ES-I3 (cell line): ENCODE measurements around the gene TTLL4.
"Not testable (repeated sequence)": the region's sequence is repeated elsewhere in the genome, so short reads cannot be mapped to it uniquely, and the experiment has no call there.

Source experiments
- H3K36me3 ChIP-seq: 2 replicates; pipeline ENCODE4 v1.6.1; 2013; ENCODE audit warnings: mild to moderate bottlenecking, low read length, control low read depth, moderate library complexity; ENCODE audit not compliant: insufficient read depth
- H3K4me1 ChIP-seq: 2 replicates; pipeline ENCODE4 v1.6.1; 2013; ENCODE audit warnings: mild to moderate bottlenecking, control low read depth, low read length; ENCODE audit not compliant: insufficient read depth
- H3K9ac ChIP-seq: 2 replicates; pipeline ENCODE4 v1.6.1; 2013; ENCODE audit warnings: low read depth, mild to moderate bottlenecking, low read length, moderate library complexity
- H3K9me3 ChIP-seq: 2 replicates; pipeline ENCODE4 v1.6.1; 2013; ENCODE audit warnings: mild to moderate bottlenecking, low read length, moderate library complexity; ENCODE audit not compliant: control insufficient read depth, insufficient read depth

The TTLL4 gene

DNA sequence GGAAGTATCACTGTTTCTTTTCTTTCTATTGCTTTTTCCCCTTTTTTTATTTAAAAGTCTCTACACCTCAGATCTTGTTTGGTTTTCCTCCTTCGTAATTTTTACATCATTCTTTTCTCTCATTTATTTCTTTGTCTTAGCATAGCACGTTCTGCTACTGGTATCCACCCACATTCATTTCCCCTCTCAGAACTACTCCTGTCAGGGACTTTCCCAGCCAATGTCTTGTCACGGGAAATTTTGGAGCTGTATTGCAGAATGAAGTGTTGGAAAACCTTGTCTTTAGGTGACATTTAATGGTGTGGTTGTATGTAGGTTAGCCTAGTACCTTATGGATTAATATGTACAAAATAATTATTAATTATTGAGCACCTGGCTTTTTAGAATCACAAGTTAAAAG is 34.0 kb downstream of the TTLL4 start:
- no peaks in the 10 kb centered on the region for H3K4me1 ChIP-seq
- H3K9me3 ChIP-seq, result no peaks in the 10 kb centered on the region
- H3K9ac ChIP-seq, result no peak overlapping the region
- H3K36me3 ChIP-seq, result peaks cover 24% of the 10 kb centered on the region; the same call in 1 of the 2 replicates

DNA sequence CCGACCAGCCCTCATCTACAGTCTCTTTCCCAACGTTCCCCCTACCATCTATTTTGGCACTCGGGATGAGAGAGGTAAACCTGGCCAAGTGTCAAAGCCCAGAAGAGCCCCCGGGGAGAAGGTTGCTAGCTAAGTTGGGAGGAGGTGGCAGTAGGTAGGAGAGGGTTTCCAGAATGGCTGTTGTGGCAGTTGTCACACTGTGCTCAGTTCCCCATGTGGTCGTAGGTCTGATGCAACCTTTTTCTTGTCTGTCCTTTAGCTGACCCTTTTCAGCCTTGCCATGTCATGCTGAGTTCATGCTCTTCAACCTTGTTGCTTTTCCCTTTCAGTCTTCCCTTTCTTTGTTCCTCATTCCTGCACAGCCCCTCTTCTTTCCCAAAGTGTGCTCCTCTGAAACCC is 34.5 kb downstream of the TTLL4 start:
- Histone ChIP-seq H3K9me3 (no peaks in the 10 kb centered on the region), H3K4me1 (no peaks in the 10 kb centered on the region), H3K9ac (no peak overlapping the region), H3K36me3 (peaks cover 27% of the 10 kb centered on the region)

DNA sequence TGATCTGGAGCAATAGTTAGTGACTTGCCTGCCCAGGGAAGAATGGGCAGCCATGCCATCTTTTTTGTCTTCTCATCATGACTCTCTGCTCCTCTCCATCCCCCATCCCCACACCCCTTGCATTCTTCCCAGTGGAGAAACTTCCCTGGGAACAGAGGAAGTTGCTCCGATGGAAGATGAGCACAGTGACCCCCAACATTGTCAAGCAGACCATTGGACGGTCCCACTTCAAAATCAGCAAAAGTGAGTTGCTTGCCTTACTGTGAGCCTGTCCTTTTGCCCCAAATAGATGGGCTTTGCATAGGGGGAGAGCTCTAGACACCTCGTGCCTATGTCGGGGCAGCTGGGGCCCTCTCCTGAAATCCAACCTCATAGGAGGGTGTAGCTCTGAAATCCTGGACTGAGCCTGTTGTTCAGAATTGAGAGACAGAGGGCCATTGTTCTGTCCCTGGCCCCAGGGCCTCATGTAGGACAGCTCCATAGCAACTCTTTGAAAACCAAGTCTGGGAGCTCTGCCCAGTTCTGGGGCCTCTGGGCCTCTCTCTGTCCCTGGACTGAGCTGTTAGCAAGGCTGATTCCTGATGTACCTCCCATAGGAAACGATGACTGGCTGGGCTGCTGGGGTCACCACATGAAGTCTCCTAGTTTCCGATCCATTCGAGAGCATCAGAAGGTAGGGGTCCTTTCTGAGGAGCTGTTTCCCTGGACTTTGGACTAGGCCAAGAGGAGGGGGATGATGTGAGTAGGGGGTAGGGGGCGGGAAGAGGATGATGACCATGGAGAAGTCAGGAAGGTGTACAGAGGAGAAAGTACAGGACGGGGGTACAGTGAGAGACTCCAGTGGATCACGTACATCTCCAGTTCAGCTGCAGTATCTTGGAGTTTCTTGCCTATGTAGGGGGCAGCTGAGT is 35.2 kb downstream of the TTLL4 start:
- Histone ChIP-seq H3K4me1 (no peaks in the 10 kb centered on the region), H3K9me3 (no peaks in the 10 kb centered on the region), H3K9ac (no peak overlapping the region), H3K36me3 (peaks cover 27% of the 10 kb centered on the region)

DNA sequence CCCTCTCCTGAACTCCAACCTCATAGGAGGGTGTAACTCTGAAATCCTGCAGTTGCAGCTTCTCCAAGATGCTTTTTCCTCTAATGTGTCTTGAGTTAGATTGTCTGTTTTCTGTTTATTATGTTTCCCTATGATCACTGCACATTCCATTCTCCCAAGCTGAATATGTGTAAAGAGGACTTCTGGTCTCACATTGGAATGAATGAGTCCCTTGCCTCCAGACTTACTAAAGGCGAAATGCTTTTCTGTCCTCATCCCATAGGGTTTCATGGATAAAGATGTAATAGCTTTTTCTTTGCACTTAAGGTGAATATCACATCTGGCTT is 35.8 kb downstream of the TTLL4 start:
- Histone ChIP-seq H3K36me3 (peaks cover 24% of the 10 kb centered on the region), H3K9me3 (no peaks in the 10 kb centered on the region), H3K9ac (no peak overlapping the region), H3K4me1 (no peaks in the 10 kb centered on the region)

DNA sequence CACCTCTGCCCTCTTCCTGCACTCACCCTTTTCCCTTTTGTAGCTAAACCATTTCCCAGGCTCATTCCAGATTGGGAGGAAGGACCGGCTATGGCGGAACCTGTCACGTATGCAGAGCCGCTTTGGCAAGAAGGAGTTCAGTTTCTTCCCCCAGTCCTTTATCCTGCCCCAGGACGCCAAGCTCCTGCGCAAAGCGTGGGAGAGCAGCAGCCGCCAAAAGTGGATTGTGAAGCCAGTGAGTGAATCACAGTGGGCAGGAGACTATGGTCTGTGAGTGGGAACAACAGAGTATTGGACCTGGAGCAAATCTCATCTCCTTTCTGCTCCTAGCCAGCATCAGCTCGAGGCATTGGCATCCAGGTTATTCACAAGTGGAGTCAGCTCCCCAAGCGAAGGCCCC is 36.3 kb downstream of the TTLL4 start:
- no peaks in the 10 kb centered on the region for H3K4me1 ChIP-seq
- H3K9ac ChIP-seq, result no peak overlapping the region
- peaks cover 21% of the 10 kb centered on the region for H3K36me3 ChIP-seq
- H3K9me3 ChIP-seq, result no peaks in the 10 kb centered on the region

DNA sequence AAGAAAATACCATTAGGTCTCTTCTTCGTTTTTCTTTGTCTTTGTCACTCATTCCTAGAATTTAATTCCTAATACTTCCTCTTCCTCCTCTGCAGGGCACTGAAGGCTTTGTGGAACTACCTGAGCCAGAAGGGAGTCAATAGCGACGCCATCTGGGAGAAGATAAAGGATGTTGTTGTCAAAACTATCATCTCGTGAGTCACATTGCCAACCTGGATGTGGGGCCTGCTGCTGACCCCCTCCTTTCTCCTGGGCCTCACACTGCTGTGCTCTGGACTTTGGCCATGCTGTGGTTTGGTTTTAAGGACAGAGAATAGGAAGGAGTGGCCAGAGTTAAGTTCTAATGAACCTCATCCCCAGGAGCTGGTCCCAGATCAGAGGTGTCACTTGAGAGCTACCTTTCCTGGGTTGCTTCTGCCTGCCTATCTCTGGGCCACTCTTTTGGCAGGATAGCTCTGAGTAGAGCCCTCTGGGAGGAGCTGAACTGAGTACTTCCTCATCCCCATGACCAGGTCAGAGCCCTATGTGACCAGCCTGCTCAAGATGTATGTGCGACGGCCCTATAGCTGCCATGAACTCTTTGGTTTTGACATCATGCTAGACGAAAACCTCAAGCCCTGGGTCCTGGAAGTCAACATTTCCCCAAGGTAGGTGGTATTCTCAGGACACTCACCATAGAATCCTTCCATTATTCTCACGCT is 38.3 kb downstream of the TTLL4 start:
- H3K9me3 ChIP-seq, result no peaks in the 10 kb centered on the region
- no peak overlapping the region for H3K9ac ChIP-seq
- peaks cover 34% of the 10 kb centered on the region for H3K36me3 ChIP-seq
- no peaks in the 10 kb centered on the region for H3K4me1 ChIP-seq

DNA sequence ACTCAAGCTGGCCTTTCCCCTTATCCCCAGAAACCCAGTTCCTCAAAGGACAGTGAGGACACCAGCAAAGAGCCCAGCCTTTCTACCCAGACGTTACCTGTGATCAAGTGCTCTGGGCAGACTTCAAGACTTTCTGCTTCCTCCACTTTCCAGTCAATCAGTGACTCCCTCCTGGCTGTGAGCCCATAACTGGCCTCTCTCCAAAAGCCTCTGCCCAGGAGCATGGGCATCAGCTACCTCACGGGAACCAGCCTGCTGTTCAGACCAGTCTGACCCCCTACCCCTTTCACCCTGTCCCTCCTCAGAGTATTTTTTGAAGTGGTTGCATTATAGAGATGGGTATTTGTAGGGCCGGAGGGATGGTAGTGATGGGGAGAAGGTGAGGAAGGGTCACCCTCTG is 43.6 kb downstream of the TTLL4 start:
- Histone ChIP-seq H3K9me3 (no peaks in the 10 kb centered on the region), H3K36me3 (peaks cover 29% of the 10 kb centered on the region)

DNA sequence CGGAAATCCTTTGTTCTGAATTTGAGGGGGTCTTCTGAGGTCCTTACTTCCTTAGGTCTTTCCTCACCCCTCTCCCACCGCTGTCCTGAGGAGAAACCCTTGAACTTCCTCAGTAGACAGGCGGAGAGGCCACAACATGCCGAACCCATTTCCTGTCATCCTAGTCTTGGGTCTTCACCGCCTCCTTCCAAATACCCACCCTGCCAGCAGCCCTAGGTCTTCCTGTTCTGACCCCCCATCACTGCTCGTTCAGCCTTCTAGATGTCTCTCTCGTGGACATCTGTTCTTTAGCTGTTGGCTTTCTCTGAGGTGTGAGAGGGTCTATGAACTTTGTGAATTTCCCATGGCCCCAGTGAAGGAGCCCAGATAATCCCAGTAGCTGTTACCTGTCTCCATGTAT is 44.1 kb downstream of the TTLL4 start:
- Histone ChIP-seq H3K9me3 (no peaks in the 10 kb centered on the region), H3K36me3 (peaks cover 26% of the 10 kb centered on the region), H3K9ac (no peak overlapping the region), H3K4me1 (no peaks in the 10 kb centered on the region)

More for the DNA sequence above, 43.6 kb downstream of the TTLL4 start:
- Histone ChIP-seq H3K4me1 (no peaks in the 10 kb centered on the region), H3K9ac (no peak overlapping the region)

DNA sequence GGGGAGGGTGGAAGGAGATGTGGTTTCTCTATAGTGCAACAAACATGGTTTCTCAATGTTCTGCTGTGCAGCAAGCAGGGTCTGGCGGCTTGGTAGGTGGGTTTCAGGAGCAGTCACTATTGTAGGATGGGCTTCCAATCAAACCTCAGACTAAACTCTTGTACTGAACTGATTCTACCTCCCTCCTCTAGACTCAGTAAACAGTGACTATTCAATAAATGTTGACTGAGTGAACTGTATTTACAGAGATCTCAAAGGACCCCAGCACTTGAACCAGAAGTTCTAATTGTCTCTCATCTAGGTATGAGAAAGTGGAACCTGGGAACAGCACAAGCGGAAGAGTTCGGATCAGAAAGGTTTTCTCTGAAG is 44.5 kb downstream of the TTLL4 start:
- Histone ChIP-seq H3K9ac (no peak overlapping the region), H3K9me3 (no peaks in the 10 kb centered on the region), H3K36me3 (peaks cover 22% of the 10 kb centered on the region), H3K4me1 (no peaks in the 10 kb centered on the region)

DNA sequence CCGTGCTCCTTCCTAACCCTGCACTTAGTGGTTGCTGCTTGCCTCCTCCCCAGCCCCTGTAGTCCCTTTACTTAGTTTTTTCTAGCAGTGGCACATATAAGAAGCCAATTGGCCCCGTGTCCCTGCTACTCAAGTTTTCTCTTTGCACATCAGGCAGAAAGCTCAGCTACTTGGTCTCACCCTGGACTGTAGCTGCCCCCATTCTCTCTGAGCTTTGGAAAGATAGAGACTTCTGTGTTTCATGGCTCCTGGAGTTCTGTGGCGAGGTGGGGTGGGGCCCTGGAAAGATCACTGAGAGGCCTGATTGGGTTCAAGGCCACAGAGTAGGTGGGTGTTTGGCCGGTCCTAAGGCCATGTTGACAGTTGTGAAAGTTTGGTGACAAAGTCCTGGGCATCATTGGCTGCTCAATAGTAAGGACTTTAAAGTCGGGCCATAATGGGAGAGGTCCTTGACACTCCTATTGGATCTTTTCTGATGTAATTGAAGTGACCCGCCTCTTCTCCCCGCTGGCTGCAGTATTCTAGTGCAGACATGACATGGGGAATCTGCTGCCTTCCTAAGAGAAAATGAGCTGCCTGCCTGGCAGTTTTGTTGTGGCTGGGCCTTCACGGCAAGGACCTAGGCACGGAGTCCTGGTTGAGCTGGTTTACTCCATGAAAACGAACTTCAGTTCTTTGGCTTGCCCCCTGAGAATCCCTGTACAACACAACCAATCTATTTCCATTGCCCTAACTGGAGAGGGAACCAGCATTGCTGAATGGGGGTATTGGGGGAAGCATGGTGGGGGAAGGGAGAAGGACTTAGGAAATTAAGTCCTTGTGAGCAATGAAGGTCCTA is 45.2 kb downstream of the TTLL4 start:
- Histone ChIP-seq H3K9me3 (no peaks in the 10 kb centered on the region), H3K4me1 (no peaks in the 10 kb centered on the region), H3K9ac (no peak overlapping the region), H3K36me3 (peaks cover 19% of the 10 kb centered on the region)

DNA sequence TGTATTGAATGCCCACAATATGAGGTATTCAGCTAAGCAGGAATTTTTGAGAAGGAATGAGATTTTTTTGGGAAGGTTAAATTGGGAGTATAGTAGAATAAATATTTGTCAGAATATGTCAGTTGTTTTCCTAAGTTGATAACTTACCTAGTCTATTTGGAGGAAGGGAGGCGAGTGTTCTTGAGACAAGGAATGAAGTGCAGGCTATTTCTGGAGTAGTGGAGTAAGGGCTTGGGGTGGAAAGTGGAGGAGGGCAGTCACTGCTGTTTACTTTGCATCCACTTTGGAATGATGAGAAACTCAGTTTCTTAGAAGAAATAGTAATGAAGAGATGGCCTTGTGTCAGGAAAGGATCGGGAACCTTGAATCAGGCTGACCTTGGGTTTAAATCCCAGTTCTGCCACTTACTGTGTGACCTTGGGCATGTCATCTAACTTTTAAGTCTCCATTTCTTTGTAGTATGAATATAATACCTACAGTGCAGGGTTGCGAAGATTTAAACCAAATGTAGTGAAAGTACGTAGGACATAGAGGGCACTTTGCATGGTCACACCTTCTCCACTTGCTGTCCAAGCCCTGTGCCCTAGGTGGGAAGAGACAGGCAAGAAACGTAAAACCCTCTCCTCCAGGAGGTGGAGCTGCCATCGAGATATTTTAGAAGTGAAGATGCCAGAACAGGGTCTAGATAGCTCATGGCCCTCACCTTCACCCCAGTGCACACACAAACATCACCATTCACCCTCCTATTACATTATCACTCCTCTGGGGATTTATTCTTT is 46.2 kb downstream of the TTLL4 start:
- peaks cover 19% of the 10 kb centered on the region for H3K36me3 ChIP-seq
- H3K9ac ChIP-seq, result no peak overlapping the region
- no peaks in the 10 kb centered on the region for H3K9me3 ChIP-seq
- H3K4me1 ChIP-seq, result no peaks in the 10 kb centered on the region

DNA sequence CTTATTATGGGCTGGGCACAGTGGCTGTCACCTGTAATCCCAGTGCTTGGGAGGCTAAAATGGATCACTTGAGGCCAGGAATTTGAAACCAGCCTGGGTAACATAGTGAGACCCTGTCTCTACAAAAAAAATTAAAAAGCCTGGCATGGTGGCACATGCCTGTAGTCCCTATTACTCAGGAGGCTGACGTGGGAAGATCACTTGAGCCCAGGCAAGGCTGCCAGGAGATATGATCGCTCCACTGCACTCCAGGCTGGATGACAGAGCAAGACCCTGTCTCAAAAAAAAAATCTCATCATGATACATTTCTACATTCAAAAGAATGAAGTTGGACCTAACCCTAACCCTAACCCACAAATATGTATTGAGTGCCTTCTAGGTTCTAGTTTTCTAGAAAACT is 51.2 kb downstream of the TTLL4 start:
- H3K9ac ChIP-seq, result no peak overlapping the region
- H3K4me1 ChIP-seq, result no peaks in the 10 kb centered on the region
- no peaks in the 10 kb centered on the region for H3K9me3 ChIP-seq

DNA sequence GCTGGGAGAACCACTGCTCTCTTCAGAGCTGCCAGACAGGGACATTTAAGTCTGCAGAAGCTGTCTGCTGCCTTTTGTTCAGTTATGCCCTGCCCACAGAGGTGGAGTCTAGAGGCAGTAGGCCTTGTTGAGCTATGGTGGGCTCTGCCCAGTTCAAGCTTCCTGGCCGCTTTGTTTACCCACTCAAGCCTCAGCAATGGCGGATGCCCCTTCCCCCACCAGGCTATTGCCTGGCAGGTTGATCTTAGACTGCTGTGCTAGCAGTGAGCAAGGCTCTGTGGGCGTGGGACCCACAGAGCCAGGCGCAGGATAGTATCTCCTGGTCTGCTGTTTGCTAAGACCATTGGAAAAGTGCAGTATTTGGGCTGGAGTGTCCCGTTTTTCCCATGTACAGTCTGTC is 62.1 kb downstream of the TTLL4 start:
- H3K9me3 ChIP-seq, H3K36me3 ChIP-seq, H3K4me1 ChIP-seq, H3K9ac ChIP-seq: not testable (repeated sequence)

More for the DNA sequence above, 51.2 kb downstream of the TTLL4 start:
- H3K36me3 ChIP-seq, result no peaks in the 10 kb centered on the region

DNA sequence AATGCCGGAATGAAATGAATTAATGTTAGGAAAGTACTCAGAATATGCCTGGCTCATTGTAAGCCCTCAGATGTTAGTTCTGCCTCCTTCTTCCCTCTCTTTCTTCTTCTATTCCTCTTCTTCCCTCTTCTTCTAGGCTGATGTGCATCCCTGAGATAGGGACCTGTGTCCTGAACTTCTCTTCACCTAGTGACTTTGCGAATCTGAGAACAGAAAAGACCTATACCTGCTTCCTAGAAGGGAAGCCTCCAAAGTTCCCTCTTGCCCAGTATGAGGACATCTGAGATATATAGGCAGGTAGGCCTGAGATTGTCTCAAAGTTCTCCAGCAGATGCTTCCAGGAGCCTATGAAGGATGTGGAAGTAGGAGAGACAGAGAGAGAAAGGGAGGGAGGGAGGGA is 63.2 kb downstream of the TTLL4 start:
- H3K9me3 ChIP-seq, result peaks cover 7% of the 10 kb centered on the region; the same call in 1 of the 2 replicates
- no peaks in the 10 kb centered on the region for H3K36me3 ChIP-seq
- no peaks in the 10 kb centered on the region for H3K4me1 ChIP-seq
- no peak overlapping the region for H3K9ac ChIP-seq
